ENCODE results near the gene ARL4A.

DNA sequence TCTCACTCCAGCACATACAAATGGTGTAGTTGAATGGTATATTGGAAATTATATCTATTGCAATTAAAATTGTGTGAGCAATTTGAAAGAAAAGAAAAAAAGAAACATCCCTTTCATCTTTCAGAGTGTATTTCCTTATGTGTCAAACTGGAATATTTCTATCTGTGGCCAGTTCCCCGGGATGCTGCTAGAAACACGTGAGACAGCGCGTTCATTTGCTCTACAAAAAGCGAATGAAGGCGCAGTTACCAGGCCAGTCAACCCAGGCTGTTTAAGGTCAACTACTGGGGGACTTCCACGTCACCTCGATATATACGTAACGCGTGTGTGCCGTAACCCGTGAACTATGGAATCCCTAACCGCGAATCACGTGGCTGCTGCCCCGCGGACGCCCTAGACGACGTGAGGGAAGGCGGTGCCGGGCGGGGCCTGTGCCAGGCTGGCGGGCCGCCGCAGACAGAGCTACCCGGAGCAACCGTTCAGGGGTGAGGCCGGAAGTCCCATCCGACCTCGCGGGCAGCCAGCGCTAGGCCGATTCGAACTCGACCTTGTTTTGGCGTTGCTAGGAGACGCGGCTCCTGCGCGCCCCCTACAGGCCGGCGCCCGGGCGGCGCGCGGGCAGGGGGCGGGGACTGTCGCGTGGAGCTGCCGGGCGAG lies 1.1 kb upstream of the ARL4A start:
- TF ChIP-seq POLR2A (conservative IDR thresholded peaks at IDR 0.05) (no peak), SMC3 (conservative IDR thresholded peaks at IDR 0.05; ENCODE audit: insufficient read depth, low read depth, low read length) (peak; percentile 34), POLR2AphosphoS5 (IDR thresholded peaks at IDR 0.05; ENCODE audit: control insufficient read depth, insufficient read depth, low read depth, low read length) (no peak), ZNF780A (CRISPR knock-in tag; IDR thresholded peaks at IDR 0.05) (no peak)
- TF ChIP-seq, protein P1, sequence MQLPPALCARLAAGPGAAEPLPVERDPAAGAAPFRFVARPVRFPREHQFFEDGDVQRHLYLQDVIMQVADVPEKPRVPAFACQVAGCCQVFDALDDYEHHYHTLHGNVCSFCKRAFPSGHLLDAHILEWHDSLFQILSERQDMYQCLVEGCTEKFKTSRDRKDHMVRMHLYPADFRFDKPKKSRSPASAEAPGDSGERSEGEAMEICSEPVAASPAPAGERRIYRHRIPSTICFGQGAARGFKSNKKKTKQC (CRISPR knock-in tag; IDR thresholded peaks at IDR 0.05): no peak; the same call in 1 of the 2 replicates
- TF ChIP-seq, protein P2, sequence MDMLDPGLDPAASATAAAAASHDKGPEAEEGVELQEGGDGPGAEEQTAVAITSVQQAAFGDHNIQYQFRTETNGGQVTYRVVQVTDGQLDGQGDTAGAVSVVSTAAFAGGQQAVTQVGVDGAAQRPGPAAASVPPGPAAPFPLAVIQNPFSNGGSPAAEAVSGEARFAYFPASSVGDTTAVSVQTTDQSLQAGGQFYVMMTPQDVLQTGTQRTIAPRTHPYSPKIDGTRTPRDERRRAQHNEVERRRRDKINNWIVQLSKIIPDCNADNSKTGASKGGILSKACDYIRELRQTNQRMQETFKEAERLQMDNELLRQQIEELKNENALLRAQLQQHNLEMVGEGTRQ (CRISPR knock-in tag; IDR thresholded peaks at IDR 0.05): peak; percentile 86
